Esophagus muscularis mucosa (tissue), 4 donors: ENCODE measurements around the gene CALML3.

ENCODE experiments used
- CTCF ChIP-seq, 3 experiments: fragments of 200-600 bp in 2 of 3; fragments of 450-650 bp in 1 of 3; sonication (generic) in 2 of 3; IDR thresholded peaks; one replicate each; pipeline ENCODE4 v1.5.1; 2017 to 2019; ENCODE audit warnings: antibody characterized with exemption in 3 of 3, mild to moderate bottlenecking in 2 of 3, moderate library complexity in 1 of 3
- EP300 ChIP-seq: sonication (generic); formaldehyde crosslinking; IDR thresholded peaks from one replicate; pipeline ENCODE4 v1.6.1; 2017; ENCODE audit warnings: antibody characterized with exemption
- POLR2A ChIP-seq: fragments of 450-650 bp; IDR thresholded peaks from one replicate; pipeline ENCODE4 v1.6.1; 2017; ENCODE audit warnings: antibody characterized with exemption, moderate library complexity, mild to moderate bottlenecking, low read depth
- POLR2AphosphoS5 ChIP-seq, 2 donors: sonication (generic); formaldehyde crosslinking; IDR thresholded peaks; one replicate each; pipeline ENCODE4 v1.6.1; 2017; ENCODE audit warnings: antibody characterized with exemption in 2 of 2

DNA sequence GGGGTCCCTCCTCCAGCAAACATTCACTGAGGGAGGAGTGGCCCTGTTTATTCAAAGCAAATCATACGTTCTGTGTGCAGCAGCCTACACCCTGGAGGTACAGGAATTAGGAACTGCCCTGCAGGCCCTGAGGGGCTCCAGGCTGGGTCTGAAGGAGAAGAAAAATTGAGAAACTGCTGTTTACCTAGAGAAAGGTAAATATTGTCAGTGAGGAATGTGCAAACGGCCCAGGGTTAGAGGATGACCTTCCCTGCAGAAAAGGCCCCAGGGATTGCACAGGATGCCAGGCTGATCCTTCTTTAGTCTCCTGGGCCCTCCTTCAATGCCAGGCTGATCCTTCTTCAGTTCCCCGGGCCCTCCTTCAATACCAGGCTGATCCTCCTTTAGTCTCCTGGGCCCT, 31.1 kb upstream of the CALML3 start:
- no peak for TF ChIP-seq CTCF (IDR thresholded peaks at IDR 0.05)
- TF ChIP-seq EP300 = no peak
- TF ChIP-seq POLR2AphosphoS5 (IDR thresholded peaks at IDR 0.05) = no peak
- no peak for TF ChIP-seq POLR2A
